Stimulated activated CD8-positive, alpha-beta memory T cell treated with anti-CD3 and anti-CD28 coated beads, Interleukin-4, amount 100 ng/mL, for 4 hours (primary cell): ENCODE results near the gene LTN1.

Experiments
- DNase-seq, 2 donors: peaks; one replicate each; pipeline ENCODE4 v3.0.0-alpha.2; 2020; ENCODE audit warnings: low read depth in 2 of 2, low spot score in 1 of 2

The LTN1 gene

GRCh38 chr21:28883931-28884330 is 108.7 kb downstream of the LTN1 start:
- no peak for DNase-seq

GRCh38 chr21:28882345-28882744 is 110.3 kb downstream of the LTN1 start:
- DNase-seq: no peak
